A549 treated with Hydrocortisone at 1 μM for 4 hours (cell line): ENCODE results near the gene SLC37A4. TPM values are rescaled to one million over a fixed set of nuclear protein-coding genes. Genes with fewer than 3 reads are reported as not detected.

ENCODE experiments used
- total RNA-seq: library from RNA; stranded (reverse); fragments of 200-300 nt; extraction: Qiagen RNA extraction; gene quantifications from 5 replicates; pipeline ENCODE4 v1.2.3, GENCODE V29; 2022

The SLC37A4 gene
- total RNA-seq, result 11.3 to 11.9 TPM (median 11.6 TPM) in 5 replicates

GRCh38 chr11:119030329-119031047, at the start of gene SLC37A4:
SLC37A4 (minus strand) TSS chr11:119030877.

DNA sequence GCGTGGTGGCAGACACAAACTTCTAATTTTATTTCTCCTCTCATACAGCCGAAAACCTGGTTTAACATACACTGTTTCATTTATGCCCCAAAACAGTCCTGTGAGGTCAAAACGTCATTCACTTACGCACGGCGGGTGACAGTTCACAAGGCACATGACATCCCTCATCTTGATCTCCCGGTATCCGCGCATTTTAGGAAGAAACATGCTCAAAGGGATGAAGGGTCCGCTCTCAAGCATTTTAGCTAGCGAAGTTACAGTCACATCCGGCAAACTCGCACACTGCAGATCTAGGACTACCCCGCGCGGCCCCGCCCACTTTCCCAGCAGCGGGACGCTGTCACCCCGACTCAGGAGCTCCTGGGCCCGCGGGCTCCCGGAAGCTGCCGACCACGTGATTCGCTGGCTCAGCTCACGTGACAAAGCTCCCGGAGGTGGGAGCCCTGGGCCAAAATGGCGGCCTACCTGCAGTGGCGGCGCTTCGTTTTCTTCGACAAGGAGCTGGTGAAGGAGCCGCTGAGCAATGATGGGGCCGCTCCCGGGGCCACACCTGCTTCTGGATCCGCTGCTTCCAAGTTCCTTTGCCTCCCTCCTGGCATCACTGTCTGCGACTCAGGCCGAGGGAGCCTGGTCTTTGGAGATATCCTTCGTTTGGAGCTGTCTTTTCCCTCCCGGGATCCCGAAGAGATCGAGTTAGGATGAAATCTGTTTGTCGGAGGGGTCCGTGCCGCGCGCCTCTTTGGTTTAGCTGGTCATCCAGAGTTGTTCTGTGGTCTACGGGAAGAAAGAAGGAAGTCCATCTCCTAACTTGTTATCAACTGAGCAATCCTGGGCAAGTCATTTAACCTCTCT, 36.9 kb upstream of the SLC37A4 start, which contains the start of gene VPS11:
VPS11 (plus strand) TSS at position 448 of the 852 bp plus-strand sequence; CDS start at position 454, 6 bp downstream.

GRCh38 chr11:119057000-119057769, 26.5 kb upstream of the SLC37A4 start, which contains the start of gene HYOU1:
HYOU1 (minus strand) TSS chr11:119057205; CDS start chr11:119056160, 1,045 bp downstream.

DNA sequence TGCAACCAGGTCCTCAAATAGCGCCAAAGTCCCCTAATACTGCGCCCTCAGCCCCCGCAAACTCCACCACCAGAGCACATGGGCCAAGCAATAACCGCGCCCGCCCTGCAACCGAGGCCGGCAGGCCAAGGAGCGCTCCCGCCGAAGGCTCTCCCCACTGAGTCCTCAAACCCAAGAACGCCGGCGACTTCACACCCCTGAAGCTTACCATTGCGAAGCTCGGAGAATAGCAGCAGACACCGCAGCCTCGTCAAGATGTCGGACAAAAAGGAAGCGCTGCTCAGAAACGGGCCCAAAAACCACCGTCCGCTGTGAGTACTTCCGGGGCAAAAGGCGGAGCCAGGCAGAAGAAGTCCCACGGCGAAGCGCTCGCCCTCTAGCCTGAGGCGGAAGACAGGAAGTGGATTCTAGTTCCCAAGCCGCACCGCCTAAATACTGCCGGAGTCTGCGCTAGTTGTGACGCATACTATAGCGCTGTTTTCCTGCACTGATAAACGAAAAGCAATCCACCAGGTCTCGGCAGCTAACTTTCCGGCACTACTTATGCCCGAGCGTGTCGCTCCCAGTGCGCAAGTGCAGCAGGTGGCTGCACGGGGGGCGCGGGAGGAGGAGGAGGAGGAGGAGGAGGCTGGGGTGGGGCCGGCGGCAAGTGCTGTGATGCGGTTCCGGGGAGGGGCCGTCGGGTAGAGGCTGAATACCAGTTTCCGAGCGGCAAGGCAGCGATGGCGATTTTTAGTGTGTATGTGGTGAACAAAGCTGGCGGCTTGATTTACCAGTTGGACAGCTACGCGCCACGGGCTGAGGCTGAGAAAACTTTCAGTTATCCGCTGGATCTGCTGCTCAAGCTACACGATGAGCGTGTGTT, 12.4 kb downstream of the SLC37A4 start, which contains the start of the genes RPS25 and TRAPPC4:
RPS25 (minus strand) TSS at position 270 of the 865 bp plus-strand sequence; CDS start at position 211, 59 bp downstream.
TRAPPC4 (plus strand) TSS at position 693 of the 865 bp plus-strand sequence; CDS start at position 723, 30 bp downstream.

DNA sequence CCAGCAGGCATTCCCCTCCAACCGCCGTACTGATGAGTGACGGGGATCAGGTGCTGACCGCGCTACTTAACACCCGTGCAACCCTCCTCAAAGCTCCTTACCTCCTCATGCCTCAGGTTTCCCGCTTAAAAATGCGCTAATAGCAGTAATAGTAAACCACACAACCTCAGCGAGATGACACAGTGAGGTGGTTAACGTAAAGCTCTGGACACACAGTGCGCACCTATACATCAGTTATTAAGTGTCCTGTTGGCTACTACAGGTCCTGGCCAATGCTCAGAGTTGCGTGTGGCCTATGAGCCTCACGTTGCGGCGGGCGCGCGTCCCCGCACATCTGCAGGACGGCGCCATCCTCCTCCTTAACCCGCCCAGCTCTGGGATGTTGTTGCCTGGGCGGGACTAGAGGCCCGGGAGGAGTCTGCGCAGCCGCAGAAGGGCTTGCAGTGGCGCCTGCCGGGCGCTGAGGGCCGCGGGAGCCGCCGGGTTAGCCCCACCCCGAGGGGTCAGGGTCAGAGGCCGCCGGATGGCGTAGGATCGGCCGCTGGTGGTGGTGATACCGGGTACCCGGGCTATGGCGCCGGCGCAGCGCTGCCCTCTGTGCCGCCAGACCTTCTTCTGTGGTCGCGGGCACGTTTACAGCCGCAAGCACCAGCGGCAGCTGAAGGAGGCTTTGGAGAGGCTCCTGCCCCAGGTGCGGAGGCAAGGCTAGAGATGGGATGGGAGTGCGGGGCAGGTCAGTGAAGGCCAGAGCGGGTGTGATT, 32.9 kb downstream of the SLC37A4 start, which contains the start of gene CENATAC:
CENATAC (plus strand) TSS at position 512 of the 761 bp plus-strand sequence; CDS start at position 572, 60 bp downstream.

Other genes starting within 250 kb of the SLC37A4 start
- gene DDX6, start 239.7 kb downstream of the SLC37A4 start, total RNA-seq, result 21.7 to 38.8 TPM (median 22.8 TPM) in 5 replicates
- 0.05 to 0.24 TPM (median 0.17 TPM) in 5 replicates for gene CXCR5, start 147.0 kb downstream of the SLC37A4 start, total RNA-seq
- 165 to 204 TPM (median 178 TPM) in 5 replicates for gene BCL9L, start 105.0 kb downstream of the SLC37A4 start, total RNA-seq
- 0.55 to 1.2 TPM (median 1.1 TPM) in 5 replicates for gene UPK2, start 74.6 kb downstream of the SLC37A4 start, total RNA-seq
- gene FOXR1, start 59.1 kb downstream of the SLC37A4 start, total RNA-seq, result not detected in 5 replicates
- gene CENATAC, start 32.7 kb downstream of the SLC37A4 start, total RNA-seq, result 11.1 to 16.4 TPM (median 11.9 TPM) in 5 replicates
- 798 to 951 TPM (median 825 TPM) in 5 replicates for gene RPS25, start 12.5 kb downstream of the SLC37A4 start, total RNA-seq
- gene TRAPPC4, start 12.1 kb downstream of the SLC37A4 start, total RNA-seq, result 56.3 to 65.9 TPM (median 58.0 TPM) in 5 replicates
- 44.3 to 48.8 TPM (median 45.3 TPM) in 5 replicates for gene HYOU1, start 26.3 kb upstream of the SLC37A4 start, total RNA-seq
- 12.3 to 13.6 TPM (median 12.5 TPM) in 5 replicates for gene VPS11, start 36.9 kb upstream of the SLC37A4 start, total RNA-seq
- gene HMBS, start 54.0 kb upstream of the SLC37A4 start, total RNA-seq, result 43.9 to 48.8 TPM (median 45.8 TPM) in 5 replicates
- 31.5 to 39.9 TPM (median 37.0 TPM) in 5 replicates for gene DPAGT1, start 71.0 kb upstream of the SLC37A4 start, total RNA-seq
- gene C2CD2L, start 76.5 kb upstream of the SLC37A4 start, total RNA-seq, result 4.8 to 6.5 TPM (median 5.2 TPM) in 5 replicates
- gene HINFP, start 90.7 kb upstream of the SLC37A4 start, total RNA-seq, result 8.6 to 11.7 TPM (median 9.3 TPM) in 5 replicates
- gene ABCG4, start 118.2 kb upstream of the SLC37A4 start, total RNA-seq, result 0.26 to 0.40 TPM (median 0.33 TPM) in 5 replicates
- gene NLRX1, start 137.8 kb upstream of the SLC37A4 start, total RNA-seq, result 9.7 to 12.0 TPM (median 10.7 TPM) in 5 replicates
- gene NHERF4, start 154.6 kb upstream of the SLC37A4 start, total RNA-seq, result 0.15 to 0.30 TPM (median 0.23 TPM) in 4 of 5 replicates, not detected in the other
- 5.7 to 10.7 TPM (median 7.9 TPM) in 5 replicates for gene CBL, start 175.5 kb upstream of the SLC37A4 start, total RNA-seq